GM04504 (cell line): ENCODE data around the gene ARMC6.
A peak's percentile ranks its signal among the peaks of the same experiment; 100 is the strongest.
"Not testable (repeated sequence)": the region's sequence is repeated elsewhere in the genome, so short reads cannot be mapped to it uniquely, and the experiment has no call there.

ENCODE experiments used
- DNase-seq: peaks from one replicate; pipeline ENCODE4 v3.0.0-alpha.2; 2012; ENCODE audit warnings: low read depth

ARMC6 gene

GRCh38 chr19:19022380-19022961, 10.9 kb upstream of the ARMC6 start:
- no peak for DNase-seq

DNA sequence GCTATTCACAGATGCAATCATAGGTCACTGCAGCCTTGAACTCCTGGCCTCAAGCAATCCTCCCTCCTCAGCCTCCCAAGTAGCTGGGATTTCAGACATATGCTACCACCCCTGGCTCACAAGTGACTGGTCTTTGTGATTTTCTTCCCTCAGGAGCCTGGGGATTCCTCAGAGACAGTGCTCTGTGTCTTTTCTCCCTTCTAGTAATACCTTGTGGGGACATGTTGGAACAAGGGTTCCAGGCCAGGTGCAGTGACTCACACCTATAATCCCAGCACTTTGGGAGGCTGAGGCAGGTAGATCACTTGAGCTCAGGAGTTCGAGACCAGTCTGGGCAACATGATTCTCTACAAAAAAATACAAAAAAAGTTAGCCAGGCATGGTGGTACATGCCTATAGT, 10.0 kb upstream of the ARMC6 start:
- DNase-seq = not testable (repeated sequence)

DNA sequence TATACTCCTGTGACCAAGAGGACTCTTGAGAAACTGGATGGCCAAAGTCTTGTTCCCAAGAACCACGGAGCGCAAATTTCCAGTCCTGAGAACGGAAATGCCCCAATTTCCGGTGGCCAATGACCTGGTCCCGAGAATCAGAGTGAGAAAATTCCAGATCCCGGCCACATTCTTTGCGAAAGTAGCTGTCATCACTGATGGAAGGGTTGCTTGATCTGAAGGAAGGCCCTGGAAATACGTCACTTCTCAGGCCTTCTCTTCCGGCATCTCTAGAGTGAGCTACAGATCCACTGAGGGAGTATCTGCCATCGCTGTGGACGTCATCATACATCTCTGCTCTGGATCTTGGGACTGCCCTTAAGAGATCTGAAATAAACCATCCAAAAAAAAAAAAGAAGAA, 7.5 kb upstream of the ARMC6 start:
- no peak for DNase-seq

DNA sequence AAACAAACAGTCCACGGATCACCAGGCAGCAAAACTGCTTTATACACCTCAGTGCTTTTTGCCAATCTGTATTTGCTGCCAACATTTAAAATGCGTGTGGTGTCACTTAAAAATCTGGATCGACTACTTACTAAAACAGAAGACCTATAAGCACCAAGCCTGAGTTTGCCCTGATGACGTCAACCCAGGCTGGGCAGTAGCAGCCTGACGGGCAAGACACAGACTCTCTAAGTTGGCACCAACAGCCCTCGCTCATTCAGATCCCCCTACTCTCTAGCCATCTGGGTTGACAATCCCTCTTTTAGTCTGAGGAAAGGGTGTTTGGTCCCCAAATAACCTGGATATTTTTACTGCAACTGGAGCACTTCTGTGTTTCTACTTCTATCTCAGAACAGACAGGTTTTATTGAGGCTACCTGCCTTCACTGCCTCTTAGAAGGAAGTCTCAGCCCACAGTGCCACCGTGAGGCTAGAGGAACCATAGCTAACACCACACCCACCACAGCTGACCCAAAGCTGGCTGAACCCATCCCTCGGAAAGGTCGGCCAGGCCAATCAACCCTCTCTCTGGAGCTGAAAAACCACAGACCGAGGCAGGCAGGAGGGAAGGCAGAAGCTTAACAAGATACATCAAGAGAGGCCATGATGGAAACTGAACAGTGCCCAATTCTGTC, 7.0 kb upstream of the ARMC6 start:
- DNase-seq = no peak

DNA sequence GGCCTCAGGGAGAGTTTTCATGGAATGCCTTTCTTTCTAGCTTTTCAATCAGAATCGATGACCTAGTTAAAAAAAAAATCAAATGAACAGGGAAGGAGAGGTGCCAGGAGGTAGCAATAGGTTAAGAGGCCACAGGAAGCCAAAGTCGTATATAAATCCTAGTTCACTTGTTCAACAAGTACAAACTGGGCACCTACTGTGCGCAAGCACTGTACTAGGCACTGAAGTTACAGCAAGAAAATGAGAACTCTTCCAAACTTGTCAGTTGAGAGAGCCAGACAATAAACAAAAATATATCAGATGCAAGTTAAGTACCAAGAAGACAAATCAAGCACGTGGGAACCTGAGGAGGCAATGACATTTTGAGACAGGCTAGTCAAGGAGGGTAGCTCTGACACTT, 6.2 kb upstream of the ARMC6 start:
- no peak for DNase-seq

DNA sequence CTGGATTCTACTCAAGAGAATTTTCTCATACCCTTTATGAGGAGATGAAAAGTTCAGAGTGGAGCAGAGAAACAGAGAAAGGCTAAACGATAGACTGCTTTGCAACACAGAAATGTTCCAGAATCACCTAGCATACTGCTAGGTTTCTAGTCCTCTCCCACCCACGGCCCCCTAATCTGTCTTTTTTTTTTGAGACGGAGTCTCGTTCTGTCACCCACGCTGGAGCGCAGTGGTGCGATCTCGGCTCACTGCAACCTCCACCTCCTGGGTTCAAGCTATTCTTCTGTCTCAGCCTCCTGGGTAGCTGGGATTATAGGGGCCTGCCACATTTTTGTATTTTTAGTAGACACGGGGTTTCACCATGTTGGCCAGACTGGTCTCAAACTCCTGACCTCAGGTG, 4.9 kb upstream of the ARMC6 start:
- no peak for DNase-seq

DNA sequence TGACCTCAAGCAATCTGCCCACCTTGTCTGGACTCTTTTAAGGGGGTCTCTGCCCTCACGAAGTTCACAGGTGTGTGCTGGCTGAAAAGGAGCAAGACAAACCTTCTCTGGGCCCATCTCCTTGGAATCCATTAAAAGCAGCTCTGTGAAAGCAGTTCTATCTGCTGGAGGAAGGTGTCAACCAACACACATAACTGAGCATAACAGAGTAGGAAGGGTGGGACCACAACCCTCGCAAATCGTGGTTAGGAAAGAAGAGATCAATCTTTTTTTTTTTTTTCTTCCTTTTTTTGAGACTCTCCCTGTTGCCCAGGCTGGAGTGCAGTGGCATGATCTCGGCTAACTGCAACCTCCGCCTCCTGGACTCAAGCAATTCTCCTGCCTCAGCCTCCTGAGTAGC, 1.5 kb upstream of the ARMC6 start:
- DNase-seq = no peak

- DNase-seq = peak; percentile 89
Observed at GRCh38 chr19:19032420-19033175, 805 bp upstream of the ARMC6 start.

DNA sequence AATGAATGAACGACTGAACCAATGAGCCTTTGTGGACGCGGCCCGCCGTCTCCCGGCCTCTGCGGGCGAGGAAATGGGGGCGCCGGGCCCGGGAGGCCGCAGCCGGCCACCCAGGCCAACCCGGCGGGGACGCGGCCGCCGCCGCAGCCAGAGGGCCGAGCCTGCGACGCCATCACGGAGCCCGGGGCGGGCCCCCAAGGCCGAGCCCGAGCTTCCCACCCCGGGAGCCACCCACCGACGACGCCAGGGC, 302 bp upstream of the ARMC6 start:
- DNase-seq = no peak

- DNase-seq = no peak
Observed at GRCh38 chr19:19034204-19034624, 811 bp downstream of the ARMC6 start.

DNA sequence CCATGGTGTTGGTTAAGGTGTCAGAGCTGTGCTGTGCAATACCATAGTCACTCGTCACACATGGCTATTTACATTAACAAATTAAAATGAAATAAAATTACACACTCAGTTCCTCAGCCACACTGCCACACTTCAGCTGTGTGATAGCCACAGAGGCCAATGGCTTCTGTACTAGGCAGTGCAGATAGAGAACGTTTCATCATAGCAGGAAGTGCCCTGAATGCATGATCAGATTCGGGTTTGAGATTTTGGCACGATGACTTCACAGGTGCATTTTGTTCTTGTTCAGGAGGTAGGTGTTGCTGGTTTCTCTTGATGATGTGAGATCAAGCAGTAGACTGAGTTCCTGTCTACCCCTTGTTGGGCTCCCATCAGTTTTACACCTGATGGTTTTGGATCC, 6.5 kb downstream of the ARMC6 start:
- DNase-seq = no peak

- peak; percentile 82 for DNase-seq
Observed at GRCh38 chr19:19040417-19040816, 7.0 kb downstream of the ARMC6 start.

DNA sequence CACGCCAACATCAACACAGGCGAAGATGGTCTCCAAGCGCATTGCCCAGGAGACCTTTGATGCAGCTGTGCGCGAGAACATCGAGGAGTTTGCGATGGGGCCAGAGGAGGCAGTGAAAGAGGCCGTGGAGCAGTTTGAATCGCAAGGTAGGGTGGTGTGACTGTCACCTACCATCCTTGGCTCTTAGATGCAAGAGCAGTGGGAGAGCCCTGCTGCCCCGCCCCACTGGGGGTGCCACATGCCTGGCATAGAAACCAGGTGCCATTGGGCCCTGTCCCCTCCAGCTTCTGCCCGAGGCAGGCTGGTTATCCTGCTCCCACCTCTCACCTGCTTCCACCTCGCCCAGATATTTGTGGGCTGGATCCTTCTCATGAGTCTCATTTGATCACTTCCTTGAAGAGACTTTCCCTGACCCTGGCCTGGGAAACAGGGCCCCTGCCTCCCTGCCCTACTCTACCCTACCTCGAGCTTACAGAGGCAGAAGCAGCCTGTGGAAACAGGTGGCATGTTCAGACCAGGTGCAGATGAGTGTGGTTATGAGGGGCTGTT, 9.4 kb downstream of the ARMC6 start:
- no peak for DNase-seq

DNA sequence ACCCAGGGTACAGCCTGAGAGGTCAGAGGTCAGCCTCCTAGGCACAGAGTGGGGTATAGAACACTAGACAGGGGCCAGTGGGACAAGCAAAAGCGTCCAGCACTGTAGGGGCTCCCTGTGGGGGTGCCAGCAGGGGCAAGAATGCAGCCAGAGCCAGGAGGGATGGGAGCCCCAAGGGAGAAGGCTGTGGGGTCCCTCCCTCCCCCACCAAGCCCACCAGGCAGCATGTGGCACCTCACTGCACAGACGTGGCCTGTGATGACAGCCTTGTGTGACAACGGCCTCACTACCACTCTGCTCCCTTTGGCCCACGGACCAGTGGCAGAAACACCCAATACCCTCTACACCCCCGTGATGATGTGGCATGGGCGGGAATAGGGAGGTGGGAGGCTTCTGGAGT, 10.1 kb downstream of the ARMC6 start:
- DNase-seq = no peak

DNA sequence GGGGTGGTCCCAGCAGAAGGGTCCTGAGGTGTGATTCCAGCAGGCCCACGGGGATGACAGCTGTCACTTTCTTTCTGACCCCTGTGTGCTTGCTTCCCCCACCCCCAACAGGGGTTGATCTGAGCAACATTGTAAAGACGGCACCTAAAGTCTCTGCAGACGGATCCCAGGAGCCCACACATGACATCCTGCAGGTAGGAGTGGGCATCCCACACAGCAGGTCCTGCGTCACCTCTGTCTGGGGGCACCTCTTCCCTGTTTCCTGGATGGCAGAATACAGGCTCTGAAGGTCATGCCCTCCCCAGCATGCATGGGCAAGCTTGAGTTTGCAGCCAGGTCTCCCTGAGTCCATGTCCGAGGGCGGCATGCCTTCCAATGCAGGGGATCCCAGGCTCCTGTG, 10.5 kb downstream of the ARMC6 start:
- no peak for DNase-seq

GRCh38 chr19:19049406-19049805, 16.0 kb downstream of the ARMC6 start:
- no peak for DNase-seq

- no peak for DNase-seq
Observed at GRCh38 chr19:19050104-19050503, 16.7 kb downstream of the ARMC6 start.

- DNase-seq = no peak
Observed at GRCh38 chr19:19050731-19051130, 17.3 kb downstream of the ARMC6 start.

GRCh38 chr19:19051478-19052213, 18.2 kb downstream of the ARMC6 start:
- no peak for DNase-seq

DNA sequence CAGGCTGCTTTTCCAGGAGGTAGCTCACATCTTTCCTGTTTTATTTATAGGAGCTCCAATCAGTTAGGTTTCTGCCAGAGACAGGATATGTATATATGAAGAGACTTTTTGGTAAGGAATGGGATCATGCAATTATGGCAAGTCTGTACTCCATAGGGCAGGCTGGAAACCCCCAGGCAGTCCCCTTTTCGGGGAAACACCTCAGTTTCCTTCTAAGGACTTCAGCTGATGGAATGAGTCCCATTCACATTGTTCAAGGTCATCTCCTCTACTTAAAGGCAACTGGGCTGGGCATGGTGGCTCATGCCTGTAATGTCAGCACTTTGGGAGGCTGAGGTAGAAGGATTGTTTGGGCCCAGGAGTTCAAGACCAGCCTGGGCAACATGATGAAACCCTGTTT, 19.5 kb downstream of the ARMC6 start:
- DNase-seq = no peak

DNA sequence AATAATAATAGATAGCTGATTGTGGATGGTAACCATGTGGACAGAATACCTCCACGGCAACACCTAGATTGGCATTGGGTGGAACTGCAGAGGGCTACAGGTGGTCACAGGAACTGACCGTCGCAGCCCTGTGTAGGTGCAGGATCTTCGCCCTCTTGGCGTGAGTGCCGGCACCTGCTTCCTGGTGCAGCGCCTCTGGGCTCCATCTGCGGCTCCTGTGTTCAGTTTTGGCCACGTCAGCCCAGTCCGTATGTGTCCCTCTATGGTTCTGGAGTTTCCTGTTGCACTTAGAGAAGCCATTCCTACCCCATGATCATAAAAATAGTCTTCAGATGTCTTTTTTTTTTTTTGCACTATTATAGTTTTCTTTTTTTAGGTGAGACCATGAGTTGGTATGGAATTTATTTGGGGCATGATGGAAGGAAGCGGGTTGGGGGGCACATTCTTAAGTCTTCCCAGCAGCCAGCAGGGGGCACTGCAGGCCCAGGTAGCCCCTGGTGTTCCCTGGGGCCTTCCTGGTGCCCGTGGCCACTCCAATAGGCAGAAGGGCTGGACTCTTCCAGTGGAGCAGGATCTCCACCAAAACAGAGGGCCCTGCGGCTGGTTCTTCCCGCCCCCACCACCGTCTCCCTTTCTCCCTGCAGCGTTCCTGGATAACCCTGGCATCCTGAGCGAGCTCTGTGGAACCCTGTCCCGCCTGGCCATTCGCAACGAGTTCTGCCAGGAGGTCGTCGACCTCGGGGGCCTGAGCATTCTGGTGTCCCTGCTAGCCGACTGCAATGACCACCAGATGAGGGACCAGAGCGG, 20.3 kb downstream of the ARMC6 start:
- DNase-seq = no peak
